NOMO-1 (cell line): ENCODE measurements around the gene BRD2.
"Not testable (repeated sequence)": the region's sequence is repeated elsewhere in the genome, so short reads cannot be mapped to it uniquely, and the experiment has no call there.

Source experiments
- DNase-seq, 2 experiments: peaks; one replicate each; lab custom pipeline; 2025; ENCODE audit not compliant: unreplicated experiment in 2 of 2; lab: John Stamatoyannopoulos, UW

BRD2 gene

DNA sequence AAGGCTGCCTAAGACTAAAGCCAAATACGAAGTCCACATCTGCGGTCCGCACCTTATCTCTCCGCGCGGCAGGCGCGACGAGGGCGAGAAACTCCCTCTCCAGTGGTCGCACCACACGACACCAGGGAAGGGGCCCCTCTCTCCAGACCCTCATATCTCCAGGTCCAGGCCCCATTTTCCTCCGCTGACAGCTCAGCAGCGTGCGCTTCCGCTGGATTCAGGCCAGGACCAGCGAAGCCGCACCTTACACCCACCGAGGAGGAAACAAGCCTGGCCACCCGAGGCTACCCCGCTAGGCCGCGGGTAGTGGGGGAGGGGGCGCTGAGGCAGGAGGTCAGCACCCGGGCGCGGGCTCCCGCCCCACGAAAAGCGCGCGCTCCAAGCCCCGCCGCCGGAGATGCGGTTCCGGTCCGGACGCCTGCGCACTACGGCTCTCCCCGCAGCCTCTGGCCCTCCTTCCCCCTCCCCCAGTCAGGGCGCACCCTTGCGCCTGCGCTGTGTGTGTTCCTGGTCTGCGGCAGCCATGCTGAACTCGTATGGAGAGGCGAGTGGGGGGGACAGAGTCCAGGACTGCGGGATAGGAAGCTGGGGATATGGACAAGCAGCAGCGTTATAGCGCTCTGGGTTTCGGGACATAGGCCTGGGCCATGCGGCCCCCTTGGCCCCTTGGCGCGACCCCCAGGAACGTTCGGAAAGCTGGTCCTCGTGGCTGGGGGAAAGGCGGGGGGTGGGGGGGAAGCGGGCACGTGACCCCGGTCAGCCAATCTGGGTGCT lies at the start of gene BRD2:
TSS of gene BRD2 (plus strand) at position 502 of the 774 bp plus-strand sequence. CDS start 4,305 bp downstream, outside the sequence.
- DNase-seq, result peak; percentile 87 to 97

DNA sequence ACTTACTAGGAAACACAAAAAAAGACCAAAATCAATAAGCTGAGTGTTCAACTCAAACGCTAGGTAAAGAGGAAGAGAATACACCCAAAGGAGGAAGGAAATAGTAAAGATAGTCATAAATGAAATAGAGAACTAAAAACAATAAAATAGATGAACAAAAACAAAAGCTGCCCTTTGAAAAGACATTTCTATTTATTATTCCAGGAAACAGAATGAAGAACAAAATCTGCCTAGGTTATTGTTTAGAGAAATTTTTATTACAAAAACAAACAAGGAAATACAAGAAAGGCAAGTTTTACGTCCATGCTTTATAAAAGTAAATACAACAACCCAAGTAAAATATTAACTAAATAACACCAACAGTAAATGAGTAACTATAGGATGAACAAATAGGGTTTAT lies 47.7 kb upstream of the BRD2 start:
- peak; percentile 14 to 64 for DNase-seq

DNA sequence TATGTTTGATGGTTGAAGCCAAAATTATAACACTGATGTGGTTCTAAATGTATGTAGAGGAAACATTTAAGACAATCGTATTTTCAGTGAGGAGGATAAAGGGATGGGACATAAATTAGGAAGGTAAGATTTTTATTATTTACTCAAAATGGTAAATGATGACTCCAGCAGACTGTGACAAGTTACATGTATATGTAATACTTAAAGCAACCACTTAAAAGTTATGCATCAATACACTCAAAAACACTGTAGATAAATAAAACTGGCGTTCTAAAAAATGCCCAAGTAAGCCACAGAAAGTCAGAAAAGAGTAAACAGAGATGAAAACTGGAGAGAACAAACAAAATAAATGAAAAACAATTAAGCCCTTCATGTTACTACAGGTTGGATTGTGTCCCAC lies 46.3 kb upstream of the BRD2 start:
- DNase-seq, result no peak

DNA sequence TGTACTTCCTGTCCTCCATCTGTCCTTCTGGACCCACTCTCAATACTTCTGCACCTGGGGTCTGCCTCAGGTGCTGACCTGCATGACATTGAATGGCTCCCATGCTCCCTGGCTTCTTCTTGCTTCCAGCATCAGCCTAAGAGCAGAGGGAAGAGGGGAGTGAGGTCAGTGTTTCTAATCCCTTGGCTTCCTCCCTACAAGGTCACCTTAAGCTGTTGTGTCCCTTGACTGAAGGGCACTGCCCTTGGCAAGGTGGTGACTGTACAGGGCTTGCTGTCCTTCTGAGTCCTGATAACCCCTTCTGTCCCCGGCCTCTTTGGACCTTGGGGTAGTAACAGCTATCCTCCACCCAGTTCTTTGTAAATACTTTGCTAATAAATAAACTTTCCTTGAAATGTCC lies 37.2 kb upstream of the BRD2 start:
- no peak for DNase-seq

DNA sequence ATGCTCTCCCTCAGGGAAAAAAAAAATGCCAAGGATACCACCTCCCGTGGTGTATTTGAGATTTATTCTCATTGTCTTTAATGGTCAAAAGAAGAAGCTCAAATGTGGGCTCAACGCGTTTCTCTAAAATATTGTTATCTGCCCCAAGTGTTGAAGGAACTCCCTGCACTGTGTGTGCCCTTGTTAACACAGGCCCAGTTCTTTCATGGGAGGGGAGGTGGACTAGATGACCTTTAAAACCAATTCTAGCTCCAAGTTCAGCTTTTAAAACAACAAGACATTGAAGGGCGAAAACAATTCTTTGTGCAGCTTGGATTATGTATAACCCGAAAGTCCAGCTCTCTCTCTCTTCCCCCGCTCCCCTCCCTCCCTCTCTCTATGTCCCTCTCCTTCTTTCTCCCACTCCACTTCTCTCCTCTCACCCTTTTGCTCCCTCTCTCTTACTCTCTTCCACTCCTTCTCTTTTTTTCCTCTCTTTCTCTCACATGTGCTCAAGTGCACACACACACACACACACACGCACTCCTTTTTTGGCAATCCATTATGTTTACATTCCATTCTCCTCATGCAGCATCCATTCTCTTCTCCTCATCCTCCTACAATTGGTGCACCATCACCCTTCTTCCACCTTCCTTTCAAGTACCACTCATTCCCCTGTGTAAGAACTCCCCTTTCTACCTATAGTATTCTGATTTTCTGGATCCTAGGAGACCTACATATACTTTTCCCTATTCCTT lies 36.1 kb upstream of the BRD2 start:
- DNase-seq, result no peak

DNA sequence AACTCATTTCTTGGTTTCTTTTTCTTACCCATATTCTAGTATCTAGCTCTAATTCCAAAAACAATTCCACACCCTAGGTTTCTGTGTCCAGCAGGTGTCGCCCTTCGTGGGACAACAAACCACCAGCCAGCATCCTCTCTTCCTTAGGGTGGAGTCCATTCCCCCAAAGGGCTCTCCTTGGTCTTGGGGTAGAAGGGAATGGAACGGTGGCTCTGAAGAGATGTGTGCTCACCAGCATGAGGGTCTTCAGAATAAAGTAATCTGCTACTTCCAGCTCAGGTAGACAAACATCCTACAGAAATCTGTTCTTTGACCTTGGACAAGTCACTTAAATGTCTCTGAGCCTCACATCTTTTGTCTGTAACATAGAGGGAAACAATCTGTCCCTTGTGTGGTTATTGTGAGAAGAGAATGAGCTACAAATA lies 34.7 kb upstream of the BRD2 start:
- DNase-seq, result peak; percentile 17 to 53

DNA sequence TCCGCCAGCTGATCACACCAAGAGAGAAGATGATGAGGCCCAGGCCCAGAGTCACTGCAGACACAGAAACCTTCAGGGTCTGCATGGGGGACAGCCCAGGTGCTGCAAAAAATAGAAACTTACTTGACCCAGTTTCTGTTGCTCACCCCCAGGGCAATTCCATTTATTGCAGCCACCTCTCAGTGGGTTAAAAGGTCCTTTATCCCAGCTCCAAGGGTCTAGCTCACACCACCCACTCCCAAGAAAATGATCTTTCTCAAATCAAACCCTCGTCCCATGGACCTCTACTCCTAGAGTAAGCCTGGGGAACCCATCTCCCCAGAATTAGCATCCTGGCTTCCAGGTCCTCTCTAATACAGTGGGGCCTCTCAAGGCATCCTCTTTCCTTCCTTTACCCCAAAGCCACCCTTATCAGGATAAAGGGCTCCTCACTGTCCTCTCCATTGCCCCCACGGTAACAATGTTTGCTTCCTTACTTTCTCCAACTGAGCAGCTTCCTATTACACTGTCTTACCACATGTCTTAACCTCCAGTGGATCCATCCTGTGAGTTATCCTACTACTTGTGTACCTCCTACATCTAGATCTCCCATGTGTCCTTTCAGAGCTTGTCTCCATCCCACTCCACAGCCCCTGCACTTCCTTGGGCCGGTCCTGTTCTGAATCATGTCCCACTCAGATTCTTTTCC lies 32.7 kb upstream of the BRD2 start:
- no peak for DNase-seq

DNA sequence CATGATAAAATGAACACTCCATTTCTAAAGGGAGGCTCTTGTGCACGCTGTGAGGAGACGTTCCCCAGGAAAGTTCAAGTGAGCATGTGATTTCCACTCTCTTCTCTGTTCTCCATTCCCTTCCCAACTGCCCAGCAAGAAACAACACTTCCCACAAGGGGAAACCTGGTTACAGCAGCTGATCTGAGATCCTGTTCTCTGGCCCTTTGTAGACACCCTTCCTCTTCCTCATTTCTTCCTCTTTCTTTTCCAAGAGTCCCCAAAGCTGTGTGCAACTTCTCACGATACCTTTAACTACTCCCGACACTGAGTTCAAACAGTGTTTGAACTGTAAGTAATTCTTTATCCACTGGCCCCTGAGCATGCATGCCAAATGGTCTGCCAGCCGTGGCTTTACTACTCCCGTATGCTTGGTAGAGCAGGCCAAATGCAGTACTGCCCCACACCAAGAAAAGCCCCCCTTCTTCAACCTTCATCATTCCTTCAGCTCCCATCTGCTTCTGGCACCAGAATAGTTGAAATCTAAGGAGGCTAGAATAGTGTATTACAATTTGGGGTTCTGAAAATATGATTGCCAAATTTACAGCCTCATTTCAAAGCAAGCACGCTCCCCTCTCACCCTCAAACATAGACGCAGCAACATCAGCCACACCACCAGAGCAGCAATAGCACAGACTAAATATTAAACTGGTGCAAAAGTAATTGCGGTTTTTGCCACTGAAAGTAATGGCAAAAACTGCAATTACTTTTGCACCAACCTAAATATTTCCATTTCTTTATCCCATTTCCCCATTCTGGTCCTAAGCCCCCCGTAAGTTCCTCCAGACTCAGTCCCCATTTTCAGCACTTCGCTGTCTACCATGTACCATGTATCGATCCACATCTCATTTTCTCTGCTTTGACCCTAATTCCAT lies 31.9 kb upstream of the BRD2 start:
- DNase-seq, result peak in 1 of 2 experiments; percentile 11

DNA sequence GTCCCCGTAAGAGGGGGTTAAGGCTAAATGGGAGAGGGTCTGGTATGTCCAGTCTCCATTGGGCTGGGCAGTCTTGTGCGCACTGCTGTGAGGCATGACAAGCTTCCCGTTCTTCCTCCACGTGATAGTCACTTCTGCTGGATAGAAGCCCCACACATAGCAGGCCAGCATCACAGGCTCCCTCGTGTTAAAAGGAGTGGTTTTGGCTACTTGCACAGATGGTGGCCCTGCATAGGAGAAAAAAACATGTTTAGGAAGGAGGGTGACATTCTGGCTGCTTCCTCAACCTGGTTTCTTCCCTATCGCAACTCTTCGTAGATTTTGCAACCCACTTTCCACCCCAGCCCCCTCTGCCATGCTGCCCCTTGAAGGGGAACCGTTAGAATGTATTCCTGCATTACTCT lies 31.2 kb upstream of the BRD2 start:
- DNase-seq, result peak; percentile 29 to 45

DNA sequence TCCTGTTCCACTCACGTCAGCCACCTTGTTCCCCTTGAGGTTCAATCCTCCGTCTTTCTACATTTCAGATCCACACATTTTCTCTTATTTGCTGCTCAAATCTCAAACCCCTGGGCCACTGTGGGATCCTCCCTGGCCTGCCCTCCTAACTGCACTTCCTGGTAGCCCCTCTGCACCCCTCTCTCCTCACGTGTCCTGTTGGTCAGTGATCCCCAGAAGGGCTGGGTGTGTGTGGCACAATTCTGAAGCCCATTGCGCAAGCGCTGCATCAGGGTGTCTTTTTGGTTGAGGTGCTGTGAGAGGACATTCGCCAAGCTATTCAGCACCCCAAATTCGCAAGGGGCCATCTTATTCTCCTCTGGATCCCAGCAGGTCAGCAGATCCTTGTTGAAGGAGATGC lies 29.9 kb upstream of the BRD2 start:
- DNase-seq, result no peak

DNA sequence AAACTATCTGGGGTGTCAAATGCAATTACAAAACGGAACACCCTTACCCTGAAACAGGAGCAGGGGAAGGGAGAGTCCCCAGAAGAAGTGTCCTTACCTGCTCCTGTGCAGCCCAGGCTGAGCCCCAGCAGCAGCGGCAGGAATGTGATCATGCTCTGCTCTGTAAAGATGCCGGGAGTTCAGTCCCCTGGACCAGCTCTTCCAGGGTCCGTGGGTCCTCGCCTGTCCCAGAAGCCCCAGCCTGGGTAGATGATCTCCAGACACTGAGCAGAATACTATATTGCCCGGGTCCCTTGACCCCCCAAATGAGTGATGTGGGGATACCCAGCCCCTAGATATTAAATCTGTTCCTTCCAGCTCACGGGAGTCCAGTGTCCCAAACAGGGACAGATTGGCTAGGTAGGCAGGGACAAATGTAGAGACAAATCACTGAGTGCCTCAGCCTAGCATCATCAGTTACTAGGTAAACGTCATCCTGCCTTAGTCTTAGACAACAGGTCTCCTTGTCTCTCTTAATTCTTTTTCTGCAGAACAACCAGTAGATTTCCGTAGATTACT lies 27.7 kb upstream of the BRD2 start, which contains the start of gene HLA-DMB:
TSS of gene HLA-DMB (minus strand) at position 373 of the 558 bp plus-strand sequence. CDS start at position 152, 221 bp downstream.
- peak; percentile 77 to 91 for DNase-seq

DNA sequence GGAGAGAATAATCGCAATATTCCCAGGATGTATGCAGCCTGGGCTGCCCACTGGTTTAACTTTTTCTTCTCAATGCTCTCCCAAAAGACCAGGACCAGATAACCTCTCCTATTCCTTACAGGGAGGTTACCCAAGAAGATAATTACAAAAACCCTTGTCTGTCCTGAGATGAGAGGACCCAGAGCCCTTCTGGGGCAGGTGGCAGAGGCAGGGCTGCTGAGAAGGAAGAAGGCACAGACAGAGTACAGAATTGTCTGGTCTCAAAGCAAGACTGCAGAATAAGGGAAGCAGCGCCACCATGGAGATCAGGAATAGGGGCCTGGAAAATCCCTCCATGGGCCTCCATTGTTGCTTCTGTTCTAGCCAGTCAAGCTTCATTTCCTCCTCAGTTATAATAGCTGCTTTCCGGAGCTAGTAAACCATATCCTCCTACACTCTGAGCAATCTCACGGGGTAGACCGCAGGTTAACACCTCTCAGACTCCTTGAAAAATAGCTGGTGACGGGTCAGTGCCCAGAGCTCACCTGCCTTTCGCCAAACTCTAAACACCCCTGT lies 27.1 kb upstream of the BRD2 start:
- peak; percentile 56 to 68 for DNase-seq

DNA sequence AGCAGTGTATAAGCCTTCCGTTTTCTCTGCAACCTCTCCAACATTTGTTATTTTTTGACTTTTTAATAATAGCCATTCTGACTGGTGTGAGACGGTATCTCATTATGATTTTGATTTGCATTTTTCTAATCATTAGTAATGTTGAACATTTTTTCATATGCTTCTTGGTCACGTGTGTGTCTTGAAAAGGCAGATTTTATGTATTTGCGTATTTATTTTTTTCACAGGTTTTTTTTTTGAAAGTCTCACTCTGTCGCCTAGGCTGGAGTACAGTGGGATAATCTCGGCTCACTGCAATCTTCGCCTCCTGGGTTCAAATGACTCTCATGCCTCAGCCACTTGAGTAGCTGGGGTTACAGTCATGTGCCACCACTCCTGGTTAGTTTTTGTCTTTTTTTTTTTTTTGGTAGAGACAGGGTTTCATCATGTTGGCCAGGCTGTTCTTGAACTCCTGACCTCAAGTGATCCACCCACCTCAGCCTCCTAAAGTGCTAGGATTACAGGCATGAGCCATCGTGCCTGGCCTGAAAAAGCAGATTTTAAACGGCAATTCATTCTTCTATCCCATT lies 25.8 kb upstream of the BRD2 start:
- DNase-seq, result not testable (repeated sequence)

DNA sequence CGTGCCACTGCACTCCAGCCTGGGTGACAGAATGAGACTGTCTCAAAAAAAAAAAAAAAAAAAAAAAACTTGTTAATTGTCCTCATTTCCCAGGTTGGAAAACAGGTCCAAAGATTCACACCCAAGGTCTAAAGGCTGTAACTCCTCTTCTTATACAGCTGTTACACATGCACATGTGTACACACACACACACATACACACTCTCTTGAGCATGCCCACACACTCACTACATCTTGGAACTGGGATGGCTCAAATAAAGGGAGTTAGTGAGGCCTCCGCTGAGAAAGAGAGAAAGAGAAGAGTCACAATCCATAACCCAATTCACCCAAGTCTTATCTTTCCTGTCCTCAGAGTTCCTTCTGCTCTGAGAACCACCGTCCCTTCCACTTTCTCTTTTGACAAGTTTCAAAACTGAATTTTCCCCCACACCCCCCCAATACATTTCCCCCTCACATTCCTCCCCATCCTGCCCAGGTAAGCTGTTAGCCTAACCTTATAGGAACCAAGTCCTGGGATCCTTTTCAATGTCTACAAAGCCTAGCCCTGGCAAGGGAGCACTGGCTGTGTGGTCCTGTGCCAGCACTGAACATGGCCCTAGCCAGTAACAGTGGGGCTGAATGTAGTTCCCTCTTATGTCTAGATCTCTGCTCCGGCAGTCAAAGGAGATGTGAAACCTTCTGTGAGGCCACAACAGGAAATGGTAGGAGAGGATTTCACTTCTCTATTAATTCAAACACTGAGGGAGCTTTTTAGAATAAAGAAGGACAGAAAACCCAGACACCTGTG lies 24.3 kb upstream of the BRD2 start:
- DNase-seq, result peak; percentile 88 to 96

DNA sequence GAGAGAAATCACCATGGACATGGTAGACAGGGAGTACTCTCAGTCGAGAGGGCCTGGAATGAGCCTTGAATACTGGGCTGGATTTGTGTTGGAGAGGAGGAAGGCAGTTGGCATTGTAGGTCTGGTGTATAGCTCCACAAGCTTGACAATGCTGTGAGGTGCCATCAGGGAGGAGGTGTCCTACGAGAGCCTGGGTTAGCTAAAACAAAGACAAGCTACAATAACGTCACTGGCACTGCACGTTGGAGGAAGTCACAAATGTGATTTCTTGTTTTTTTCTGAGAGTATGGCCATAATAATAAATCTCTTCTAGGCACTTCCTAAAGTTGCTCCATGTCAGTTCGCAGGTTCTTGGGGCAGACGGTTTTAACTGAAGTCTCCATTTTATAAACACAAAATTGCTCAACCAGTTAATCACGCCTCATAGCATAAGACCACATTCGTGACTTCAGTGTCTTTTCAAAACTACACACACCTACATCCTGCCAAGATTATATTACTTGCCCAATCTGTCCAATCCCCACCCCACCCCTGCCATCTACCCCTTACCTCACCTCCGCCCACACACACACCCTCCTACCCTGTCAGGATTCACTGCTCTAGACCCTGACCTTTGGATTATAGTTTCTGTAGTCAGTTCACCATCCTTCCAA lies 23.2 kb upstream of the BRD2 start:
- DNase-seq, result peak; percentile 96 to 99

DNA sequence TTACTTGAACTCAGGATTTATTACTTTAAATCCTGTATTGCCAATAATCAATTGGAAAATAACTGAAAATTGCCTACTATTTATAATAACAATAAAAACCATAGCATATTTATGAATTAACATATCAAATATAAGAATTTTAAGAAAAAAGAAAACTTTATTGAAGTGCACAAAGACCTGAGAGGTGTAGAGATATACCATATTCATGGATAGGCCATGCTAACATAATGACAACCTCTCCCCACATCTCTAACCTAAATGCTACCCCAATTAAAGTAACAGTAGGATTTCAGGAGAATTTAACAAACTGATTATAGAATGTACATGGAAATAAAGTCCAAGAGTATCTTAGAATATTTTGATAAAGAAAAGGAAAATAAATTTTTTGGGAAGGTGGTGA lies 22.4 kb upstream of the BRD2 start:
- DNase-seq, result no peak

DNA sequence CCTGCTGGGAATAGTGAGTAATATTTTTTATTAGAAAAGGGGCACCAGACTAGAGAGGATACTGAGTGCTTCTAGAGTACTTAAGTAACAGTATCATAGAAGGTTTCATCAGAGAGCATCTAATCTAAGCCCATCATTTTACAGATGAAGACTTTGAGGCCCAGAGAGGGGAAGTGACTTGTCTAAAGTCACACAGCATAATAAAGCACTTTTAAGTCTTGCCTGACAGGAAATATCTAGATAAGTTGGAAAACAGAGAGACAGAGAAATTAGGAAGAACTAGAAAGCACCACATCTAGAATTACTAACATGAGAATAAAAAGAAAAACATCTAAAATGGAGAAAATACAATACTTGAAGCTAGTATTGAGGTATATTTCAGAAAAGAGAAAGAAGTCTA lies 21.5 kb upstream of the BRD2 start:
- no peak for DNase-seq
